AG04450 (cell line): ENCODE data around the gene TLCD4. TPM values are rescaled to one million over a fixed set of nuclear protein-coding genes. Genes with fewer than 3 reads are reported as not detected.

Experiments used
- CTCF ChIA-PET: fragments of 300-600, 350-600 bp; formaldehyde crosslinking; extraction: SDS; loops from one replicate; lab custom pipeline; 2022; ENCODE audit warnings: antibody characterized with exemption, inconsistent platforms; lab: Charles Lee
- POLR2A ChIA-PET: fragments of 350-600 bp; formaldehyde crosslinking; extraction: SDS; loops from one replicate; lab custom pipeline; 2021; ENCODE audit warnings: antibody characterized with exemption, inconsistent platforms; lab: Yijun Ruan, JAX
- DNase-seq: peaks from one replicate; pipeline ENCODE4 v3.0.0-alpha.2; 2011; ENCODE audit warnings: low read depth, low spot score
- H3K27ac ChIP-seq: one replicate; pipeline ENCODE4 v1.5.1; 2012; ENCODE audit warnings: low read depth, low read length, control low read depth
- H3K27me3 ChIP-seq: one replicate; pipeline ENCODE4 v1.6.0; 2012; ENCODE audit warnings: low read length; ENCODE audit not compliant: control insufficient read depth, insufficient read depth
- H3K4me3 ChIP-seq: 2 replicates; pipeline ENCODE4 v1.5.1; 2011; ENCODE audit warnings: mild to moderate bottlenecking, low read depth, low read length, control low read depth
- H3K9me3 ChIP-seq: 2 replicates; pipeline ENCODE4 v1.5.1; 2012; ENCODE audit warnings: low read length; ENCODE audit not compliant: control insufficient read depth, insufficient read depth
- CTCF ChIP-seq: IDR thresholded peaks from 2 replicates; pipeline ENCODE4 v1.5.1; 2011; ENCODE audit warnings: low read depth, low read length, control low read depth, inconsistent platforms
- polyA plus RNA-seq: library from polyadenylated mRNA; depleted of rRNA; stranded (reverse); fragments of >200 nt; gene quantifications from 2 replicates; pipeline ENCODE4 v1.2.3, GENCODE V29; 2011

TLCD4 gene
- polyA plus RNA-seq, 1 experiment = 0.98 TPM

DNA sequence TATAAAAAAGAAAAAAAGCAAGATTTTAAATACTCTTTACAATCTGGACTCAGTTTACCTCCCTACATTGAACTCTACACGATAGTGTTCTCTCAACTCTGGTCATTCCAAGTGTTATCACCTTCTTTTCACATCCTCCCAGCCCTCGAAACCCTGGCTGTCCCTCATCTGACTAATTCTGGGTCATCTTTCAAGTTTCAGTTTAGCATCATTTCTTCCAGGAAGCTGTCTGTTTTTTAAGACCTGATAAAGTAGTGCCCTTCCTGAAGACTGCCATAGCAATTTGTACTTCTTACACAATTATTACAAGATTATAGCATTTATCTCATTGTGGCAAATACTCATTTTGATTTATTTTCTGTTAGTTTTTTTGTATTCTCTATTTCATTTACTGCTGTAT lies 45.6 kb upstream of the TLCD4 start:
- Histone ChIP-seq H3K9me3 (no peaks in the 10 kb centered on the region; the same call in 1 of the 2 replicates), H3K4me3 (no peak overlapping the region), H3K27me3 (no peaks in the 10 kb centered on the region), H3K27ac (no peak overlapping the region)
- no peak for TF ChIP-seq CTCF
- CTCF ChIA-PET = interaction anchor here (5.4 kb wide), 1 partner anchor 162 kb away, joined by 44 read pairs; the partner anchor contains the start of gene RWDD3
- POLR2A ChIA-PET = no interaction called here
- DNase-seq = no peak

GRCh38 chr1:95072117-95072516 lies 45.0 kb upstream of the TLCD4 start:
- H3K4me3 ChIP-seq = peak overlapping the region; percentile 87
- ChIA-PET CTCF (interaction anchor here (1.8 to 5.4 kb wide), 2 partner anchors 12 to 161 kb away, joined by 17 to 44 read pairs; partner anchors contain the start of gene RWDD3), POLR2A (no interaction called here)
- no peak for TF ChIP-seq CTCF
- no peaks in the 10 kb centered on the region for H3K27me3 ChIP-seq
- no peaks in the 10 kb centered on the region; the same call in 1 of the 2 replicates for H3K9me3 ChIP-seq
- H3K27ac ChIP-seq = no peak overlapping the region
- DNase-seq = no peak

DNA sequence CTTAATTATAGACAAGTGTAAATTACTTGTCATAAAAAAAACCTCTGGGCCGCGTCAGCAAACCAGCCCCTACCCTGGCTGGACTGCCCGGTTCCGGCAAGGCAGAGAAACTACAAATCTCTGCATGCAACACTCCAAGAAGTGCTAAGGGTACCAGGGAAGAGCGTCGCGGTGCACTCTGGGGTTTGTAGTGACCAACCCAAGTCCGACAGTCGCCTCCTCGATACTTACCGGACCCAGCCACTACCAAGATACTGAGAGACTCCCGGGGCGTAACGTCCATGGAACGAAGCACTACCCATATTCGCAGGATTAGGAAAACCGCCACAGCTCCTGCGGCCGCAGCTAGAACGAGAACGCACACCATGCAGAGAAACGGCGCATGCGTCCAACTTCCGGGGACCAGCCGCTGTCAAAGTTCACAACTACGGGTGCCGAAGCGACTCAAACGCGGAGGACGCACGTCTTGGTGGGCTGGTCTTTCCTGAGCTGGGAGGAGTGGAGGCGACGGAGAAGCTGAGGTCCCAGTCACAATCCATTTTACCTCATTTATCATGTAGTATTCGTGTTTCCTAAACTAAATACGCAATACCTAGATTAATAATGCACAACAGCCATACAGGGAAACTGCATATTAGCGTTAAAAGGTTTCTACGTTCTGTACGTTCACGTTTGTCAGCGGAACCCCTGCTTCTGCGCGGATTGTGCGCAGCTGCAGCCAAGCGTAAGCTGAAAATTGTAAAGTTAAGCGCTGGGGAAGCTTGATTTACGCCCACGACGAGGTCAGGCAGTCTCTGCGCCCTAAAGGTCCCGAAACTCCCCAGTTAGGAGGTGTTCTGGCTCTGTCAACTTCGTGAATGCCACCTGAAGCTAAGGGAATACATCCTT lies 44.4 kb upstream of the TLCD4 start, which contains the start of gene ALG14:
TSS of gene ALG14 (minus strand) at position 420 of the 888 bp plus-strand sequence. CDS start at position 367, 53 bp downstream.
- ChIA-PET CTCF (interaction anchor here (1.8 to 5.4 kb wide), 2 partner anchors 12 to 161 kb away, joined by 17 to 44 read pairs; partner anchors contain the start of gene RWDD3), POLR2A (interaction anchor here (0.7 to 1.6 kb wide), 2 partner anchors 14 to 161 kb away, joined by 3 to 16 read pairs; partner anchors contain the start of gene RWDD3)
- Histone ChIP-seq H3K4me3 (peak within 1 kb of the TSS; percentile 87), H3K27ac (peak within 1 kb of the TSS; percentile 70), H3K9me3 (no peaks in the 10 kb centered on the region; the same call in 1 of the 2 replicates), H3K27me3 (no peaks in the 10 kb centered on the region)
- DNase-seq = peak; percentile 89
- TF ChIP-seq CTCF = no peak

- TF ChIP-seq CTCF = no peak
- Histone ChIP-seq H3K9me3 (no peaks in the 10 kb centered on the region; the same call in 1 of the 2 replicates), H3K27ac (peak overlapping the region; percentile 70), H3K27me3 (peaks cover 2% of the 10 kb centered on the region), H3K4me3 (peak overlapping the region; percentile 87)
- DNase-seq = no peak
- ChIA-PET POLR2A (interaction anchor here (0.7 to 1.6 kb wide), 2 partner anchors 14 to 160 kb away, joined by 3 to 16 read pairs; partner anchors contain the start of gene RWDD3), CTCF (interaction anchor here (1.8 to 5.4 kb wide), 2 partner anchors 11 to 160 kb away, joined by 17 to 44 read pairs; partner anchors contain the start of gene RWDD3)
These were observed 43.7 kb upstream of the TLCD4 start for GRCh38 chr1:95073446-95073845.
